ENCODE data around the gene MCC.

The MCC gene

GRCh38 chr5:113038136-113038535 is 450.1 kb downstream of the MCC start:
- H3K27ac Mint-ChIP-seq: peak overlapping the region in 2 of 3 experiments; percentile 4 to 66
- H3K27me3 Mint-ChIP-seq (ENCODE audit: low read depth): no peaks in the 10 kb centered on the region
- H3K36me3 Mint-ChIP-seq (ENCODE audit: low read depth): peaks cover 65% of the 10 kb centered on the region
- no peak overlapping the region for H3K4me3 Mint-ChIP-seq
- TF ChIP-seq CTCF (IDR thresholded peaks at IDR 0.05; ENCODE audit: unreplicated experiment in 3 of 3): no peak
- no peaks in the 10 kb centered on the region for H3K9me3 Mint-ChIP-seq
- peaks cover 52% of the 10 kb centered on the region for H3K4me1 Mint-ChIP-seq

- TF ChIP-seq CTCF (IDR thresholded peaks at IDR 0.05; ENCODE audit: unreplicated experiment in 3 of 3): no peak
- Mint-ChIP-seq H3K4me1 (peaks cover 44% of the 10 kb centered on the region), H3K36me3 (ENCODE audit: low read depth) (peaks cover 57% of the 10 kb centered on the region)
Observed at GRCh38 chr5:113036826-113037225, 451.4 kb downstream of the MCC start.

GRCh38 chr5:113036321-113036720 is 451.9 kb downstream of the MCC start:
- Mint-ChIP-seq H3K27ac (no peak overlapping the region), H3K36me3 (ENCODE audit: low read depth) (peaks cover 55% of the 10 kb centered on the region), H3K4me3 (no peak overlapping the region), H3K27me3 (ENCODE audit: low read depth) (no peaks in the 10 kb centered on the region), H3K4me1 (peaks cover 44% of the 10 kb centered on the region), H3K9me3 (no peaks in the 10 kb centered on the region)
- TF ChIP-seq CTCF (IDR thresholded peaks at IDR 0.05; ENCODE audit: unreplicated experiment in 3 of 3): no peak

More at GRCh38 chr5:113036826-113037225, 451.4 kb downstream of the MCC start:
- Mint-ChIP-seq H3K4me3 (no peak overlapping the region), H3K9me3 (no peaks in the 10 kb centered on the region), H3K27me3 (ENCODE audit: low read depth) (no peaks in the 10 kb centered on the region), H3K27ac (no peak overlapping the region)

DNA sequence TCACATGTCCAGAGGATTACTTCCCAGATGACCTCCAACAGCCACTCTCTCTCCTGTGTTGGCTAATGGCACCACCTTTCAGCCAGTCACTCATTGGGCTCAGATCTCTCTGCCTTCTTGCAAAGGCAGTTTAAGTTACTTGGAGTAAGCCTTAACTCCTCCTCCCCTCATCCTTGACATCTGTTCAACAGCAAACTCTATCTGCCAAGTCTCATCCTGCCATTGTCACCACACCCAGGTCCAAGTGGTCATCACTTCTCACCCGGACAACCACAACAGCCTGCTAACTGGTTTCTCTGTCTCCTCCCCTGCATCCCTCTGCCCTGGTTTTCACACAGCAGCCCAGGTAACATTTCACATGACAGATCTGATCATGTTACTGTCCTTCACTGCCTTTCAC is 453.2 kb downstream of the MCC start:
- peak overlapping the region in 2 of 3 experiments; percentile 5 to 64 for H3K27ac Mint-ChIP-seq
- H3K4me1 Mint-ChIP-seq: peaks cover 38% of the 10 kb centered on the region
- no peaks in the 10 kb centered on the region for H3K9me3 Mint-ChIP-seq
- no peaks in the 10 kb centered on the region for H3K27me3 Mint-ChIP-seq (ENCODE audit: low read depth)
- no peak for TF ChIP-seq CTCF (IDR thresholded peaks at IDR 0.05; ENCODE audit: unreplicated experiment in 3 of 3)
- no peak overlapping the region for H3K4me3 Mint-ChIP-seq
- H3K36me3 Mint-ChIP-seq (ENCODE audit: low read depth): peaks cover 50% of the 10 kb centered on the region

DNA sequence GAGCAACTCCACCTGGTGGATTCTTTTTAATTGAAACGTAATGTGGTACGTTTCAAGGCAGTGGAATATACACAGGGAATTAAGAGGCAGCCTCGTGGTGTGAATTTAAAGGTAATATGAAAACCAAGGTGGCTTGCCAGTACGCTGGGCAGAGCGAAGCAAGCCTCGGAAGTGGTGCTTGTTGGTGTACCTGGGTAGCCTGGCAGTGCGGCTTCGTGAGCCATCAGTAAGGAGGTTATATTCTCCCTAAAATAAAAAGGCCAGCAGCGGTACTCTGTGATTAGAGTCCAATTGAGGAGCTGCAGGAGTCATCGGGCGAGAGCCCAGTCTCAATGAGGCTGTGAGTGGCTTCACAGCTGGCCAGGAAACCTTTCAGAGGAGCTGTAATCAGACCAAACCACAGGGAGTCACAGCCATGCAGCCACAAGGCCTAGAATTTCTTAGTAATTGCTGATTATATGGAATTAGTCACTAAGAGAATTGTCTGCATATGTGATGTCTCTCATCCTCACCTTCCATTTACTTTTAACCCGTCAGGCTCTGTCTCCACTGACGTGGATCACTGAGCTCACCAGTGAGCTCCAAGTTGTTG is 454.0 kb downstream of the MCC start:
- peaks cover 34% of the 10 kb centered on the region for H3K4me1 Mint-ChIP-seq
- H3K27ac Mint-ChIP-seq: peak overlapping the region in 1 of 3 experiments; percentile 64
- H3K36me3 Mint-ChIP-seq (ENCODE audit: low read depth): peaks cover 52% of the 10 kb centered on the region
- H3K9me3 Mint-ChIP-seq: no peaks in the 10 kb centered on the region
- no peaks in the 10 kb centered on the region for H3K27me3 Mint-ChIP-seq (ENCODE audit: low read depth)
- H3K4me3 Mint-ChIP-seq: no peak overlapping the region
- no peak for TF ChIP-seq CTCF (IDR thresholded peaks at IDR 0.05; ENCODE audit: unreplicated experiment in 3 of 3)

GRCh38 chr5:113031557-113031956 is 456.7 kb downstream of the MCC start:
- Mint-ChIP-seq H3K36me3 (ENCODE audit: low read depth) (peaks cover 57% of the 10 kb centered on the region), H3K4me1 (peaks cover 26% of the 10 kb centered on the region), H3K9me3 (no peaks in the 10 kb centered on the region), H3K27ac (peak overlapping the region in 2 of 3 experiments; percentile 59 to 67), H3K27me3 (ENCODE audit: low read depth) (no peaks in the 10 kb centered on the region), H3K4me3 (no peak overlapping the region)
- TF ChIP-seq CTCF (IDR thresholded peaks at IDR 0.05; ENCODE audit: unreplicated experiment in 3 of 3): no peak

All from nephron (organoid).